Astrocyte (in vitro differentiated cells and primary cell): Measurements from ENCODE around the gene POC1B. TPM values are rescaled to one million over a fixed set of nuclear protein-coding genes. Genes with fewer than 3 reads are reported as not detected.

ENCODE experiments used
- DNase-seq: peaks from one replicate; pipeline ENCODE4 v3.0.0-alpha.2; 2010; ENCODE audit warnings: low read depth
- FAIRE-seq: peaks from 2 replicates; lab custom pipeline; 2011; peaks lifted over from hg19 to GRCh38; lab: Jason Lieb, UNC
- H2AFZ ChIP-seq: 2 replicates; pipeline ENCODE4 v1.6.0; 2012; ENCODE audit warnings: low read depth, low read length, inconsistent platforms
- H3K27ac ChIP-seq: 2 replicates; pipeline ENCODE4 v1.5.1; 2011; ENCODE audit warnings: low read depth, low read length, inconsistent platforms
- H3K27me3 ChIP-seq: 2 replicates; pipeline ENCODE4 v1.6.0; 2011; ENCODE audit warnings: low read length, inconsistent platforms; ENCODE audit not compliant: insufficient read depth
- H3K36me3 ChIP-seq: 2 replicates; pipeline ENCODE4 v1.5.1; 2011; ENCODE audit warnings: low read length, inconsistent platforms; ENCODE audit not compliant: insufficient read depth
- H3K4me1 ChIP-seq: 2 replicates; pipeline ENCODE4 v1.5.1; 2011; ENCODE audit warnings: low read length, inconsistent platforms; ENCODE audit not compliant: insufficient read depth
- H3K4me2 ChIP-seq: 2 replicates; pipeline ENCODE4 v1.6.0; 2012; ENCODE audit warnings: low read length, inconsistent platforms
- H3K4me3 ChIP-seq: 2 replicates; pipeline ENCODE4 v1.5.1; 2011; ENCODE audit warnings: low read depth, mild to moderate bottlenecking, low read length, inconsistent platforms; ENCODE audit not compliant: insufficient read depth
- H3K79me2 ChIP-seq: 2 replicates; pipeline ENCODE4 v1.6.0; 2012; ENCODE audit warnings: mild to moderate bottlenecking, low read length, inconsistent platforms; ENCODE audit not compliant: insufficient read depth
- H3K9ac ChIP-seq: 2 replicates; pipeline ENCODE4 v1.6.0; 2012; ENCODE audit warnings: mild to moderate bottlenecking, low read length, inconsistent platforms
- H3K9me3 ChIP-seq: 2 replicates; pipeline ENCODE4 v1.5.1; 2012; ENCODE audit warnings: low read depth, mild to moderate bottlenecking, low read length, inconsistent platforms; ENCODE audit not compliant: insufficient read depth
- H4K20me1 ChIP-seq: 2 replicates; pipeline ENCODE4 v1.6.0; 2012; ENCODE audit warnings: low read length, inconsistent platforms; ENCODE audit not compliant: insufficient read depth
- H3K27ac Mint-ChIP-seq: one replicate; pipeline ENCODE4 v1.8.0; 2021; ENCODE audit warnings: mild to moderate bottlenecking, mixed read lengths; ENCODE audit not compliant: unreplicated experiment
- H3K27me3 Mint-ChIP-seq: one replicate; pipeline ENCODE4 v1.8.0; 2021; ENCODE audit warnings: low read depth, mixed read lengths; ENCODE audit not compliant: unreplicated experiment
- H3K36me3 Mint-ChIP-seq: one replicate; pipeline ENCODE4 v1.8.0; 2021; ENCODE audit warnings: low read depth, mixed read lengths; ENCODE audit not compliant: unreplicated experiment
- H3K4me1 Mint-ChIP-seq: one replicate; pipeline ENCODE4 v1.8.0; 2021; ENCODE audit warnings: low read depth, mixed read lengths; ENCODE audit not compliant: unreplicated experiment
- H3K4me3 Mint-ChIP-seq: one replicate; pipeline ENCODE4 v1.8.0; 2021; ENCODE audit warnings: mild to moderate bottlenecking, moderate library complexity, mixed read lengths; ENCODE audit not compliant: unreplicated experiment
- H3K9me3 Mint-ChIP-seq: one replicate; pipeline ENCODE4 v1.8.0; 2021; ENCODE audit warnings: mild to moderate bottlenecking, mixed read lengths; ENCODE audit not compliant: unreplicated experiment
- EZH2 ChIP-seq: IDR thresholded peaks from 2 replicates; pipeline ENCODE4 v1.6.1; 2012; ENCODE audit warnings: mild to moderate bottlenecking, low read length, inconsistent platforms; ENCODE audit not compliant: insufficient read depth
- total RNA-seq: library from RNA; stranded (reverse); gene quantifications from 2 replicates; pipeline ENCODE4 v1.2.1, GENCODE V29; 2021
- TF ChIP-seq, protein P1 (sequence below): IDR thresholded peaks from 2 replicates; pipeline ENCODE4 v1.5.1; 2011; ENCODE audit warnings: low read depth, mild to moderate bottlenecking, inconsistent platforms, low read length, moderate library complexity; ENCODE audit not compliant: insufficient read depth

Gene POC1B
- total RNA-seq, 1 donor from 2014 or later = 10.6 TPM

DNA sequence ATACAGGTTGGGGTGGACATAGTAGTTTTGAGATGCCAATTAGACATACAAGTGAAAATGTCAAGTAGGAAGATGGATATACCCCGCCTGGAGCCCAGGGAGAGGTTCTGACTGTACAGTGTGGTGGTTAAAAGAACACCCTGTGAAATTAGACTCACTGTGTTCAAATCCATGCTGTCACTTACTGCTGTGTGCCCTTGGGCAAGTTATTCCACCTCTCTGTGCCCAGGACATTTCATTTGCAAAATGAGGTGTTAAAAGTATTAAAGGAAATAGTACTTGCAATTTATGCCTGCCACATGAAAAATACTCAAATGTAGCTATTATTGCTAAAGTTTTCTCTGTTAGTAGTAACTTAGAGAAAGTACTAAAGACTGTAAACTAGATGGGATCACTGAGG, 19.8 kb downstream of the POC1B start:
- Histone ChIP-seq H3K9ac (no peak overlapping the region), H3K9me3 (no peaks in the 10 kb centered on the region), H3K36me3 (no peaks in the 10 kb centered on the region), H3K27ac (no peak overlapping the region), H3K27me3 (no peaks in the 10 kb centered on the region), H3K4me1 (no peaks in the 10 kb centered on the region), H4K20me1 (no peaks in the 10 kb centered on the region), H3K79me2 (no peaks in the 10 kb centered on the region), H3K4me3 (no peak overlapping the region), H2AFZ (no peak overlapping the region), H3K4me2 (no peak overlapping the region)
- FAIRE-seq = no peak
- H3K27me3 Mint-ChIP-seq = no peaks in the 10 kb centered on the region
- no peak overlapping the region for H3K4me3 Mint-ChIP-seq
- no peak for DNase-seq
- peaks cover 2% of the 10 kb centered on the region for H3K9me3 Mint-ChIP-seq
- TF ChIP-seq EZH2 = no peak
- TF ChIP-seq, protein P1, sequence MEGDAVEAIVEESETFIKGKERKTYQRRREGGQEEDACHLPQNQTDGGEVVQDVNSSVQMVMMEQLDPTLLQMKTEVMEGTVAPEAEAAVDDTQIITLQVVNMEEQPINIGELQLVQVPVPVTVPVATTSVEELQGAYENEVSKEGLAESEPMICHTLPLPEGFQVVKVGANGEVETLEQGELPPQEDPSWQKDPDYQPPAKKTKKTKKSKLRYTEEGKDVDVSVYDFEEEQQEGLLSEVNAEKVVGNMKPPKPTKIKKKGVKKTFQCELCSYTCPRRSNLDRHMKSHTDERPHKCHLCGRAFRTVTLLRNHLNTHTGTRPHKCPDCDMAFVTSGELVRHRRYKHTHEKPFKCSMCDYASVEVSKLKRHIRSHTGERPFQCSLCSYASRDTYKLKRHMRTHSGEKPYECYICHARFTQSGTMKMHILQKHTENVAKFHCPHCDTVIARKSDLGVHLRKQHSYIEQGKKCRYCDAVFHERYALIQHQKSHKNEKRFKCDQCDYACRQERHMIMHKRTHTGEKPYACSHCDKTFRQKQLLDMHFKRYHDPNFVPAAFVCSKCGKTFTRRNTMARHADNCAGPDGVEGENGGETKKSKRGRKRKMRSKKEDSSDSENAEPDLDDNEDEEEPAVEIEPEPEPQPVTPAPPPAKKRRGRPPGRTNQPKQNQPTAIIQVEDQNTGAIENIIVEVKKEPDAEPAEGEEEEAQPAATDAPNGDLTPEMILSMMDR = no peak
- H3K36me3 Mint-ChIP-seq = no peaks in the 10 kb centered on the region
- no peak overlapping the region for H3K27ac Mint-ChIP-seq
- H3K4me1 Mint-ChIP-seq = peaks cover 2% of the 10 kb centered on the region

DNA sequence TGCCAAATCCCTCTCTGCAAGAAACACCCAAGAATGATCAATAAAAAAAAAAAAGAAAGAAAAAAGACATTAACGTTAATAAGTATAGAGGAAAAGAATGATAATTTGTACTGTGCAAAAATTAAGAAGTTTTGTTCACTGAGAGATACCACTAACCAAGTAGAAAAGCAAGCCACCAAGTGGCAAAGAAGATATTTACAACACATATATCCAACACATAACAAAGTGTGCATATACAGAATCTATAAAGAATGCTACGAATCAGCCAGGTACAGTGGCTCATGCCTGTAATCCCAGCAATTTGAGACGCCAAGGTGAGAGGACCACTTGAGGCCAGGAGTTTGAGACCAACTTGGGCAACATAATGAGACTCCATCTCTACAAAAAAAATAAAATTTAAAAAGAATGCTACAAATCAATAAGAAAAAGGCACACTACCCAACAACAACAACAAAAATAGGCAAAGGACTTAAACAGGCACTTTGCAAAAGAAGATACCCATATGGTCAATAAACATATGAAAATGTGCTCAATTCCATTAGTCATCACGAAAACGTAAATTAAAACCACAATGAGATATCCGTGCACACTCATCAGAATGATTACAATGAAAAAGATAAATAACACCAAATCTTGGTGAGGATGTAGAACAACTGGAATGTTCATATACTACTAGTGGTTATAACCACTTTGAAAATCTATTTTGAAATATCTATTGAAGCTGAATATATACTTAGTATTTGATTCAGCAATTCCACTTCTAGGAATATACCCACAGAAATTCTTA, 21.1 kb downstream of the POC1B start:
- Histone ChIP-seq H3K36me3 (no peaks in the 10 kb centered on the region), H3K4me3 (no peak overlapping the region), H3K27ac (no peak overlapping the region), H3K9me3 (no peaks in the 10 kb centered on the region), H3K4me1 (no peaks in the 10 kb centered on the region), H3K4me2 (no peak overlapping the region), H3K9ac (no peak overlapping the region), H3K79me2 (no peaks in the 10 kb centered on the region), H2AFZ (no peak overlapping the region), H3K27me3 (no peaks in the 10 kb centered on the region), H4K20me1 (no peaks in the 10 kb centered on the region)
- Mint-ChIP-seq H3K4me1 (peaks cover 2% of the 10 kb centered on the region), H3K27me3 (no peaks in the 10 kb centered on the region), H3K9me3 (peaks cover 2% of the 10 kb centered on the region), H3K27ac (no peak overlapping the region), H3K36me3 (no peaks in the 10 kb centered on the region), H3K4me3 (no peak overlapping the region)
- DNase-seq (peak; percentile 52), FAIRE-seq (no peak)
- TF ChIP-seq, protein P1 = no peak
- TF ChIP-seq EZH2 = no peak

DNA sequence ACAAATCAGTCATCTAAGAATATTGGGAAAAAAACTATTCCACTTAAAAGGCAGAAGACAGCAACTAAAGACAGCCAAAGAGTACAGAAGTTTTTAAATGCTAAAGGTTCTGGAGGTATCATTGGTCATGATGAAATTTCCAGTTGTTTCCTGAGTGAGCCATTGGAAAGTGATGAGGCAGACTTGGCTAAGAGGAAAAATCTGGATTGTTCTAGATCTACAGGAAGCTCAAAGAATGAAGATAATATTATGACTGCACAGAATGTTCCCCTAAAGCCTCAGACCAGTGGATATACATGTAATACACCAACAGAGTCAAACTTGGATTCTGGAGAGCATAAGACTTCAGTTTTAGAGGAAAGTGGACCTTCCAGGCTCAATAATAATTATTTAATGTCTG, 24.1 kb downstream of the POC1B start:
- Mint-ChIP-seq H3K36me3 (peaks cover 5% of the 10 kb centered on the region), H3K9me3 (peaks cover 2% of the 10 kb centered on the region), H3K27ac (no peak overlapping the region), H3K4me3 (no peak overlapping the region), H3K4me1 (peaks cover 7% of the 10 kb centered on the region), H3K27me3 (peaks cover 2% of the 10 kb centered on the region)
- Histone ChIP-seq H3K4me3 (no peak overlapping the region), H3K27ac (no peak overlapping the region), H3K79me2 (no peaks in the 10 kb centered on the region), H4K20me1 (no peaks in the 10 kb centered on the region), H3K36me3 (no peaks in the 10 kb centered on the region), H3K9me3 (no peaks in the 10 kb centered on the region), H3K9ac (no peak overlapping the region), H2AFZ (no peak overlapping the region), H3K4me2 (no peak overlapping the region), H3K27me3 (no peaks in the 10 kb centered on the region), H3K4me1 (no peaks in the 10 kb centered on the region)
- TF ChIP-seq, protein P1 = no peak
- no peak for TF ChIP-seq EZH2
- DNase-seq = no peak
- peak; percentile 66 for FAIRE-seq
